Uterus (tissue), 2 donors: ENCODE data around the gene ACOT7.

ENCODE experiments used
- POLR2A ChIP-seq, 2 donors: fragments of 450-650 bp; IDR thresholded peaks; one replicate each; pipeline ENCODE4 v1.6.1; 2016; ENCODE audit warnings: antibody characterized with exemption in 2 of 2, mild to moderate bottlenecking in 1 of 2, moderate library complexity in 1 of 2
- TF ChIP-seq, protein P1 (sequence below), 4 experiments: fragments of 200-600 bp in 2 of 4; fragments of 450-650 bp in 2 of 4; sonication (generic) in 2 of 4; IDR thresholded peaks; one replicate each; pipeline ENCODE4 v1.5.1; 2016 to 2019; ENCODE audit warnings: antibody characterized with exemption in 4 of 4, mild to moderate bottlenecking in 2 of 4, moderate library complexity in 1 of 4

DNA sequence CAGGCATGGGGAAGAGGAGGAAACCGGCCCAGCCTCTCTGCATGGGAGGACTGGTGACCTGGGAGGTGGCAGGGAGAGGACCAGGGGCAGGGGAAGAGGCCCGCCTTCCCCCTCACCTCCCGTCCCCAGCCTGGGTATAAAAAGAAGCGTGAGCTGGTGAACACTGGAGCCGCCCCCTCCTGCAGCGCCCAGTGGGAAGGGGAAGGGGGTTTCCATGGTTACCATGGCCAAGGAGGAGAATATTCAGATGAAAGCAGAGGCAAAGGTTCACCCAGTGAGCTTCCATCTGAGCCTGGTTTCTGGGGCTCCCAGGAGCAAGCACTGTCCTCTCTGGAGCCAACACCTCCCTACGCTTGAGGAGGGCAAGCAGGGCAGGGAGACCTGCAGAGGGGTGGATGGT lies 54.9 kb downstream of the ACOT7 start:
- TF ChIP-seq, protein P1, sequence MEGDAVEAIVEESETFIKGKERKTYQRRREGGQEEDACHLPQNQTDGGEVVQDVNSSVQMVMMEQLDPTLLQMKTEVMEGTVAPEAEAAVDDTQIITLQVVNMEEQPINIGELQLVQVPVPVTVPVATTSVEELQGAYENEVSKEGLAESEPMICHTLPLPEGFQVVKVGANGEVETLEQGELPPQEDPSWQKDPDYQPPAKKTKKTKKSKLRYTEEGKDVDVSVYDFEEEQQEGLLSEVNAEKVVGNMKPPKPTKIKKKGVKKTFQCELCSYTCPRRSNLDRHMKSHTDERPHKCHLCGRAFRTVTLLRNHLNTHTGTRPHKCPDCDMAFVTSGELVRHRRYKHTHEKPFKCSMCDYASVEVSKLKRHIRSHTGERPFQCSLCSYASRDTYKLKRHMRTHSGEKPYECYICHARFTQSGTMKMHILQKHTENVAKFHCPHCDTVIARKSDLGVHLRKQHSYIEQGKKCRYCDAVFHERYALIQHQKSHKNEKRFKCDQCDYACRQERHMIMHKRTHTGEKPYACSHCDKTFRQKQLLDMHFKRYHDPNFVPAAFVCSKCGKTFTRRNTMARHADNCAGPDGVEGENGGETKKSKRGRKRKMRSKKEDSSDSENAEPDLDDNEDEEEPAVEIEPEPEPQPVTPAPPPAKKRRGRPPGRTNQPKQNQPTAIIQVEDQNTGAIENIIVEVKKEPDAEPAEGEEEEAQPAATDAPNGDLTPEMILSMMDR (IDR thresholded peaks at IDR 0.05), result no peak
- TF ChIP-seq POLR2A (IDR thresholded peaks at IDR 0.05), result no peak
